Lower leg skin (tissue), 3 donors: ENCODE results near the gene DNAAF1.

Experiments used
- CTCF ChIP-seq, 3 donors: fragments of 450-650 bp; IDR thresholded peaks; one replicate each; pipeline ENCODE4 v1.5.1; 2016; ENCODE audit warnings: antibody characterized with exemption in 3 of 3, mild to moderate bottlenecking in 3 of 3, moderate library complexity in 2 of 3
- POLR2A ChIP-seq, 2 donors: fragments of 450-650 bp; IDR thresholded peaks; one replicate each; pipeline ENCODE4 v1.6.1; 2016 to 2017; ENCODE audit warnings: antibody characterized with exemption in 2 of 2, mild to moderate bottlenecking in 1 of 2, moderate library complexity in 1 of 2

GRCh38 chr16:84182680-84183571 is 37.8 kb downstream of the DNAAF1 start:
- no peak for TF ChIP-seq CTCF (IDR thresholded peaks at IDR 0.05)
- no peak for TF ChIP-seq POLR2A (IDR thresholded peaks at IDR 0.05)
